Naive thymus-derived CD4-positive, alpha-beta T cell (primary cell): Measurements from ENCODE around the gene MAP2K5. TPM values are rescaled to one million over a fixed set of nuclear protein-coding genes. Genes with fewer than 3 reads are reported as not detected.

Experiments used
- ATAC-seq: fragments of 150-1000 bp; cut with Tn5 transposase; 2 replicates; pipeline ENCODE4 v1.10.0; 2021; ENCODE audit warnings: mild to moderate bottlenecking, moderate library complexity
- CTCF ChIA-PET: fragments of 350-600 bp; sonication (Branson Sonifier 250); formaldehyde crosslinking; loops from one replicate; lab custom pipeline; 2021; ENCODE audit warnings: antibody characterized with exemption; lab: Charles Lee
- POLR2A ChIA-PET: fragments of 350-600 bp; sonication (Branson Sonifier 250); formaldehyde crosslinking; loops from one replicate; lab custom pipeline; 2021; ENCODE audit warnings: antibody characterized with exemption, inconsistent platforms; lab: Charles Lee
- DNase-seq, 9 donors: peaks; one replicate each; pipeline versions ENCODE4 v3.0.0 to v3.0.0-alpha.2; 2020 to 2022; ENCODE audit warnings: mixed read lengths in 1 of 9
- H3K27ac ChIP-seq: one replicate; pipeline ENCODE4 v1.7.0; 2013; ENCODE audit warnings: mild to moderate bottlenecking, low read depth, low read length, moderate library complexity
- H3K27me3 ChIP-seq, 2 donors: one replicate each; pipeline ENCODE4 v1.7.0; 2013; ENCODE audit warnings: low read length in 2 of 2, mild to moderate bottlenecking in 2 of 2, moderate library complexity in 2 of 2; ENCODE audit not compliant: control insufficient read depth in 2 of 2, insufficient read depth in 2 of 2
- H3K36me3 ChIP-seq, 3 experiments: 1 replicate in 2 of 3; 2 replicates in 1 of 3; pipeline ENCODE4 v1.7.0; 2013; ENCODE audit warnings: low read length in 3 of 3, mild to moderate bottlenecking in 3 of 3, moderate library complexity in 1 of 3; ENCODE audit not compliant: insufficient read depth in 3 of 3, control insufficient read depth in 2 of 3
- H3K4me1 ChIP-seq, 2 donors: one replicate each; pipeline ENCODE4 v1.7.0; 2013; ENCODE audit warnings: low read length in 2 of 2, mild to moderate bottlenecking in 2 of 2, moderate library complexity in 1 of 2; ENCODE audit not compliant: control insufficient read depth in 2 of 2, insufficient read depth in 2 of 2
- H3K4me3 ChIP-seq: 2 replicates; pipeline ENCODE4 v1.7.0; 2013; ENCODE audit warnings: mild to moderate bottlenecking, low read length
- H3K9me3 ChIP-seq, 3 experiments: 1 replicate in 2 of 3; 2 replicates in 1 of 3; pipeline ENCODE4 v1.7.0; 2013; ENCODE audit warnings: low read length in 3 of 3; ENCODE audit not compliant: control insufficient read depth in 2 of 3
- H3K27ac Mint-ChIP-seq, 9 donors: one replicate each; pipeline ENCODE4 v1.8.0; 2020 to 2022; ENCODE audit warnings: mixed read lengths in 9 of 9, mild to moderate bottlenecking in 8 of 9, moderate library complexity in 5 of 9, inconsistent platforms in 2 of 9
- H3K27me3 Mint-ChIP-seq, 5 donors: one replicate each; pipeline ENCODE4 v1.8.0; 2021 to 2022; ENCODE audit warnings: mixed read lengths in 5 of 5, mild to moderate bottlenecking in 1 of 5
- H3K36me3 Mint-ChIP-seq, 5 donors: one replicate each; pipeline ENCODE4 v1.8.0; 2020 to 2022; ENCODE audit warnings: mixed read lengths in 5 of 5, mild to moderate bottlenecking in 3 of 5, inconsistent platforms in 1 of 5
- H3K4me1 Mint-ChIP-seq, 7 donors: one replicate each; pipeline ENCODE4 v1.8.0; 2020 to 2022; ENCODE audit warnings: mixed read lengths in 7 of 7, mild to moderate bottlenecking in 3 of 7, inconsistent platforms in 1 of 7
- H3K4me3 Mint-ChIP-seq, 10 donors: one replicate each; pipeline ENCODE4 v1.8.0; 2020 to 2022; ENCODE audit warnings: mild to moderate bottlenecking in 10 of 10, mixed read lengths in 10 of 10, moderate library complexity in 6 of 10, inconsistent platforms in 2 of 10
- H3K9me3 Mint-ChIP-seq, 11 donors: one replicate each; pipeline ENCODE4 v1.8.0; 2020 to 2022; ENCODE audit warnings: mixed read lengths in 11 of 11, mild to moderate bottlenecking in 4 of 11, inconsistent platforms in 1 of 11, moderate library complexity in 1 of 11
- intact Hi-C, 2 donors: fragments of 100-400 bp; cut with micrococcal nuclease; formaldehyde crosslinking; loops; one replicate each; pipeline ENCODE4 v1.15.1; 2023
- polyA plus RNA-seq, 2 donors: library from polyadenylated mRNA; unstranded; fragments of 300-500 nt; fragmentation: Illumina TruSeq; gene quantifications; one replicate each; pipeline ENCODE4 v1.2.3, GENCODE V29; 2021
- total RNA-seq, 6 experiments: library from RNA in 5 of 6; stranded (reverse) in 5 of 6; gene quantifications; 1 replicate in 5 of 6; 2 replicates in 1 of 6; pipeline ENCODE4 v1.2.3 and lab custom pipeline; 2021 to 2026

MAP2K5 gene
- total and polyA plus RNA-seq, 7 experiments from 2014 or later = 22.7 to 43.4 (median 33.9) TPM

GRCh38 chr15:67801926-67802914, 259.7 kb downstream of the MAP2K5 start:
- no peak for ATAC-seq
- POLR2A ChIA-PET = interaction anchor here (1.1 kb wide), 1 partner anchor 18 kb away, joined by 4 read pairs; no protein-coding TSS in a partner anchor

GRCh38 chr15:67803299-67803698, 260.8 kb downstream of the MAP2K5 start:
- ChIA-PET CTCF (interaction anchor here (0.6 kb wide), 1 partner anchor 318 kb away, joined by 3 read pairs; no protein-coding TSS in a partner anchor), POLR2A (no interaction called here)
- no peak overlapping the region for H3K4me3 Mint-ChIP-seq
- no peaks in the 10 kb centered on the region for H3K4me1 Mint-ChIP-seq
- Histone ChIP-seq H3K36me3 (peaks cover 0 to 16% (median 0%) of the 10 kb centered on the region in 3 experiments), H3K4me1 (no peaks in the 10 kb centered on the region), H3K4me3 (no peak overlapping the region), H3K27me3 (no peaks in the 10 kb centered on the region), H3K27ac (no peak overlapping the region), H3K9me3 (no peaks in the 10 kb centered on the region)
- H3K27me3 Mint-ChIP-seq = no peaks in the 10 kb centered on the region
- H3K9me3 Mint-ChIP-seq = peaks cover 0 to 2% (median 0%) of the 10 kb centered on the region in 11 donors
- peak overlapping the region in 1 of 9 donors; percentile 14 for H3K27ac Mint-ChIP-seq
- ATAC-seq (no peak), DNase-seq (no peak)
- intact Hi-C loops = no loop called here
- peaks cover 0 to 33% (median 16%) of the 10 kb centered on the region in 5 donors for H3K36me3 Mint-ChIP-seq

More at GRCh38 chr15:67801926-67802914, 259.7 kb downstream of the MAP2K5 start:
- Histone ChIP-seq H3K27ac (no peak overlapping the region), H3K4me3 (no peak overlapping the region), H3K36me3 (peaks cover 0 to 10% (median 0%) of the 10 kb centered on the region in 3 experiments), H3K4me1 (no peaks in the 10 kb centered on the region), H3K9me3 (no peaks in the 10 kb centered on the region), H3K27me3 (no peaks in the 10 kb centered on the region)
- H3K27me3 Mint-ChIP-seq = no peaks in the 10 kb centered on the region
- H3K36me3 Mint-ChIP-seq = peaks cover 0 to 32% (median 10%) of the 10 kb centered on the region in 5 donors
- peaks cover 0 to 2% (median 0%) of the 10 kb centered on the region in 11 donors for H3K9me3 Mint-ChIP-seq
- H3K27ac Mint-ChIP-seq = no peak overlapping the region
- intact Hi-C loops = no loop called here
- no peak for DNase-seq
- CTCF ChIA-PET = interaction anchor here (0.6 kb wide), 1 partner anchor 9 kb away, joined by 4 read pairs; no protein-coding TSS in a partner anchor
- H3K4me3 Mint-ChIP-seq = no peak overlapping the region
- no peaks in the 10 kb centered on the region for H3K4me1 Mint-ChIP-seq

GRCh38 chr15:67803996-67804843, 261.7 kb downstream of the MAP2K5 start:
- intact Hi-C loops = no loop called here
- Histone ChIP-seq H3K27me3 (no peaks in the 10 kb centered on the region), H3K36me3 (peaks cover 0 to 18% (median 0%) of the 10 kb centered on the region in 3 experiments), H3K9me3 (no peaks in the 10 kb centered on the region), H3K4me3 (no peak overlapping the region), H3K4me1 (no peaks in the 10 kb centered on the region), H3K27ac (no peak overlapping the region)
- H3K27ac Mint-ChIP-seq = no peak overlapping the region
- H3K27me3 Mint-ChIP-seq = no peaks in the 10 kb centered on the region
- CTCF ChIA-PET = interaction anchor here (0.6 kb wide), 1 partner anchor 319 kb away, joined by 3 read pairs; no protein-coding TSS in a partner anchor
- DNase-seq (no peak), ATAC-seq (no peak)
- POLR2A ChIA-PET = no interaction called here
- H3K9me3 Mint-ChIP-seq = peaks cover 0 to 2% (median 0%) of the 10 kb centered on the region in 11 donors
- no peak overlapping the region for H3K4me3 Mint-ChIP-seq
- peaks cover 0 to 37% (median 23%) of the 10 kb centered on the region in 5 donors for H3K36me3 Mint-ChIP-seq
- no peaks in the 10 kb centered on the region for H3K4me1 Mint-ChIP-seq

- Histone ChIP-seq H3K4me1 (no peaks in the 10 kb centered on the region), H3K27me3 (no peaks in the 10 kb centered on the region), H3K27ac (no peak overlapping the region), H3K4me3 (no peak overlapping the region), H3K9me3 (no peaks in the 10 kb centered on the region), H3K36me3 (peaks cover 0 to 22% (median 0%) of the 10 kb centered on the region in 3 experiments)
- no peaks in the 10 kb centered on the region for H3K27me3 Mint-ChIP-seq
- CTCF ChIA-PET = no interaction called here
- H3K27ac Mint-ChIP-seq = no peak overlapping the region
- no peak overlapping the region for H3K4me3 Mint-ChIP-seq
- POLR2A ChIA-PET = no interaction called here
- intact Hi-C loops = no loop called here
- H3K4me1 Mint-ChIP-seq = no peaks in the 10 kb centered on the region
- H3K9me3 Mint-ChIP-seq = peaks cover 0 to 2% (median 0%) of the 10 kb centered on the region in 11 donors
- peaks cover 0 to 34% (median 23%) of the 10 kb centered on the region in 5 donors for H3K36me3 Mint-ChIP-seq
- DNase-seq (no peak), ATAC-seq (no peak)
These were observed 262.6 kb downstream of the MAP2K5 start for GRCh38 chr15:67805008-67805665.

GRCh38 chr15:67805666-67806516, 263.4 kb downstream of the MAP2K5 start:
- DNase-seq (no peak), ATAC-seq (no peak)
- Mint-ChIP-seq H3K36me3 (peaks cover 0 to 30% (median 15%) of the 10 kb centered on the region in 5 donors), H3K27me3 (no peaks in the 10 kb centered on the region), H3K27ac (no peak overlapping the region), H3K4me3 (no peak overlapping the region), H3K9me3 (peaks cover 0 to 2% (median 0%) of the 10 kb centered on the region in 11 donors), H3K4me1 (no peaks in the 10 kb centered on the region)
- Histone ChIP-seq H3K9me3 (no peaks in the 10 kb centered on the region), H3K36me3 (peaks cover 0 to 22% (median 0%) of the 10 kb centered on the region in 3 experiments), H3K4me1 (no peaks in the 10 kb centered on the region), H3K27ac (no peak overlapping the region), H3K4me3 (no peak overlapping the region), H3K27me3 (no peaks in the 10 kb centered on the region)
- ChIA-PET CTCF (no interaction called here), POLR2A (no interaction called here)
- intact Hi-C loops = no loop called here
